SK-N-SH (cell line): Measurements from ENCODE around the gene CLPSL2. TPM values are rescaled to one million over a fixed set of nuclear protein-coding genes. Genes with fewer than 3 reads are reported as not detected.

Experiments
- CTCF ChIA-PET: fragments of 300-600, 350-600 bp; formaldehyde crosslinking; extraction: SDS; loops from one replicate; lab custom pipeline; 2021; lab: Yijun Ruan, JAX
- POLR2A ChIA-PET: fragments of 350-600 bp; sonication (Branson Sonifier 250); formaldehyde crosslinking; extraction: SDS; loops from one replicate; lab custom pipeline; 2020; ENCODE audit warnings: antibody characterized with exemption, inconsistent platforms; lab: Yijun Ruan, JAX
- DNase-seq: peaks from one replicate; pipeline ENCODE4 v3.0.0; 2012
- H2AFZ ChIP-seq: fragments of 200-600 bp; sonication (generic); 2 replicates; pipeline ENCODE4 v1.8.1; 2016; ENCODE audit warnings: antibody characterized with exemption, mild to moderate bottlenecking, low read depth
- H3F3A ChIP-seq: fragments of 200-600 bp; sonication (generic); replicated peaks from 2 replicates; pipeline ENCODE3; 2016; ENCODE audit warnings: antibody characterized with exemption, mild to moderate bottlenecking; ENCODE audit not compliant: insufficient read depth
- H3K27ac ChIP-seq, 2 experiments: fragments of 200-500 bp in 1 of 2; fragments of 200-600 bp in 1 of 2; sonication (Bioruptor generic) in 1 of 2; sonication (generic), shearing (Covaris generic) in 1 of 2; 2 replicates each; pipeline versions ENCODE4 v1.5.1 to v1.6.1; 2014 to 2016; ENCODE audit warnings: low read depth in 2 of 2, inconsistent platforms in 1 of 2, low read length in 1 of 2, mild to moderate bottlenecking in 1 of 2, mixed read lengths in 1 of 2
- H3K27me3 ChIP-seq: fragments of 200-600 bp; sonication (generic), shearing (Covaris generic); 2 replicates; pipeline ENCODE4 v1.6.1; 2016; ENCODE audit warnings: mixed run types; ENCODE audit not compliant: insufficient read depth
- H3K36me3 ChIP-seq, 2 experiments: fragments of 200-500 bp in 1 of 2; fragments of 200-600 bp in 1 of 2; sonication (Bioruptor generic) in 1 of 2; sonication (generic) in 1 of 2; replicated peaks in 1 of 2; 2 replicates each; pipeline versions ENCODE3 to v1.5.1; 2014 to 2016; ENCODE audit warnings: low read length in 1 of 2, mild to moderate bottlenecking in 1 of 2; ENCODE audit not compliant: insufficient read depth in 2 of 2, control insufficient read depth in 1 of 2
- H3K4me1 ChIP-seq, 2 experiments: fragments of 200-500 bp in 1 of 2; fragments of 200-600 bp in 1 of 2; sonication (Bioruptor generic) in 1 of 2; sonication (generic), shearing (Covaris generic) in 1 of 2; 2 replicates each; pipeline versions ENCODE4 v1.5.1 to v1.6.1; 2014 to 2016; ENCODE audit warnings: low read depth in 1 of 2, low read length in 1 of 2, mixed run types in 1 of 2; ENCODE audit not compliant: insufficient read depth in 2 of 2, control insufficient read depth in 1 of 2
- H3K4me2 ChIP-seq: fragments of 200-600 bp; sonication (generic), shearing (Covaris generic); 2 replicates; pipeline ENCODE4 v1.6.1; 2017; ENCODE audit warnings: mixed run types
- H3K4me3 ChIP-seq, 2 experiments: fragments of 200-500 bp in 1 of 2; fragments of 200-600 bp in 1 of 2; sonication (Bioruptor generic) in 1 of 2; sonication (generic), shearing (Covaris generic) in 1 of 2; 2 replicates each; pipeline versions ENCODE4 v1.5.1 to v1.8.1; 2014 to 2016; ENCODE audit warnings: low read depth in 2 of 2, inconsistent platforms in 1 of 2, low read length in 1 of 2, mild to moderate bottlenecking in 1 of 2, mixed read lengths in 1 of 2, moderate library complexity in 1 of 2
- H3K79me2 ChIP-seq: fragments of 200-600 bp; sonication (generic); 2 replicates; pipeline ENCODE4 v1.8.1; 2017; ENCODE audit warnings: mild to moderate bottlenecking; ENCODE audit not compliant: insufficient read depth
- H3K9ac ChIP-seq: fragments of 200-600 bp; sonication (generic); 2 replicates; pipeline ENCODE4 v1.6.1; 2017; ENCODE audit warnings: mixed run types
- H3K9me2 ChIP-seq: fragments of 200-600 bp; sonication (generic); 2 replicates; pipeline ENCODE4 v1.6.1; 2017; ENCODE audit warnings: mixed run types
- H3K9me3 ChIP-seq: fragments of 200-600 bp; sonication (generic); 2 replicates; pipeline ENCODE4 v1.6.1; 2017; ENCODE audit warnings: mixed run types, mild to moderate bottlenecking, moderate library complexity
- H4K20me1 ChIP-seq: fragments of 200-600 bp; sonication (generic); 2 replicates; pipeline ENCODE4 v1.6.1; 2017; ENCODE audit warnings: mild to moderate bottlenecking, mixed run types; ENCODE audit not compliant: insufficient read depth
- CHD2 ChIP-seq: fragments of 150-350 bp; IDR thresholded peaks from 2 replicates; pipeline ENCODE4 v1.6.1; 2018; ENCODE audit warnings: low read length; ENCODE audit not compliant: partially characterized antibody
- EZH2phosphoT487 ChIP-seq: fragments of 200-600 bp; sonication (generic); IDR thresholded peaks from 2 replicates; pipeline ENCODE4 v1.6.1; 2017; ENCODE audit warnings: low read depth, mixed run types, mild to moderate bottlenecking, antibody characterized with exemption, moderate library complexity, borderline replicate concordance
- FOXM1 ChIP-seq: IDR thresholded peaks from 2 replicates; pipeline ENCODE4 v1.4.0; 2012; ENCODE audit warnings: low read depth, mild to moderate bottlenecking
- GABPA ChIP-seq: IDR thresholded peaks from 2 replicates; pipeline ENCODE4 v1.4.0; 2012; ENCODE audit warnings: low read depth, mild to moderate bottlenecking
- MEF2A ChIP-seq: IDR thresholded peaks from 2 replicates; pipeline ENCODE4 v1.4.0; 2012; ENCODE audit warnings: low read depth, borderline replicate concordance
- MXI1 ChIP-seq: IDR thresholded peaks from 2 replicates; pipeline ENCODE4 v1.6.1; 2012; ENCODE audit warnings: mild to moderate bottlenecking, low read depth, low read length, improper control_type of control experiment
- NRF1 ChIP-seq: IDR thresholded peaks from 2 replicates; pipeline ENCODE4 v1.6.1; 2012; ENCODE audit warnings: low read depth, mild to moderate bottlenecking, low read length
- POLR2AphosphoS5 ChIP-seq: IDR thresholded peaks from 2 replicates; pipeline ENCODE4 v1.6.1; 2012; ENCODE audit warnings: low read depth, low read length
- RFX5 ChIP-seq: IDR thresholded peaks from 2 replicates; pipeline ENCODE4 v1.6.1; 2012; ENCODE audit warnings: mild to moderate bottlenecking, improper control_type of control experiment, low read length
- RXRA ChIP-seq: IDR thresholded peaks from 2 replicates; pipeline ENCODE4 v1.4.0; 2012; ENCODE audit warnings: low read depth, mild to moderate bottlenecking, borderline replicate concordance
- SMC3 ChIP-seq: IDR thresholded peaks from 2 replicates; pipeline ENCODE4 v1.6.1; 2012; ENCODE audit warnings: low read depth, low read length, improper control_type of control experiment
- TCF12 ChIP-seq: IDR thresholded peaks from 2 replicates; pipeline ENCODE4 v1.4.0; 2012
- USF1 ChIP-seq: IDR thresholded peaks from 2 replicates; pipeline ENCODE4 v1.4.0; 2012; ENCODE audit warnings: low read depth, borderline replicate concordance
- WGBS: methylation state at CpG from one replicate; pipeline ENCODE4 v1.1.6; 2017; ENCODE audit warnings: low lambda C conversion rate; 5-methylcytosine and 5-hydroxymethylcytosine counted together
- polyA plus RNA-seq, 3 experiments: library from polyadenylated mRNA; depleted of rRNA; stranded (reverse); fragments of >200 nt; gene quantifications; 2 replicates each; pipeline ENCODE4 v1.2.3, GENCODE V29; 2012
- TF ChIP-seq, protein P1 (sequence below): IDR thresholded peaks from 2 replicates; pipeline ENCODE4 v1.4.0; 2012; ENCODE audit warnings: low read depth
- TF ChIP-seq, protein P2 (sequence below): IDR thresholded peaks from 2 replicates; pipeline ENCODE4; 2012
- TF ChIP-seq, protein P3 (sequence below): IDR thresholded peaks from 2 replicates; pipeline ENCODE4 v1.6.1; 2012; ENCODE audit warnings: mild to moderate bottlenecking, low read depth, low read length, moderate library complexity
- TF ChIP-seq, protein P4 (sequence below): fragments of 200-600 bp; sonication (generic); IDR thresholded peaks from 2 replicates; pipeline ENCODE4 v1.6.1; 2017; ENCODE audit warnings: antibody characterized with exemption, mild to moderate bottlenecking, moderate library complexity

Gene CLPSL2
- polyA plus RNA-seq, 1 of the 3 experiments (the other 2 are of a cell fraction), result not detected

DNA sequence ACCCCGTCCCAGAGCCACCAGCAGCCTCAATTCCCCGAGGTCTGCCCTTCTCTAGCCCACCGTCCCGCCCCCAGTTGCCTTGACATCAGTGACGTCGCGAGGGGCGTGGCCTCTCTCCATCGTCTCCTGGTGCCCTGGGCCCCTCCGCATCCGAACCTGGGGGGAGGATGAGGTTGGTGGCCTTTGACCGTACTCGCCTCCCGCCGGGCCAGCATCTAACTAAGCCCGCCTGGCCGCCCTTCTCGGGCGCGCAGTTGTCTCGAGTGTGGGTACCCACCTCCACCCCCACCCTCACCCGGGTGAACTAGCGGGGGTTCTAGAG is 45.0 kb upstream of the CLPSL2 start:
- Histone ChIP-seq H3K79me2 (no peaks in the 10 kb centered on the region), H3K27ac (peak overlapping the region; percentile 92 to 98), H4K20me1 (no peaks in the 10 kb centered on the region), H3K4me1 (peaks cover 5 to 38% of the 10 kb centered on the region in 2 experiments; a peak in 2 of 4 replicates), H3K9me3 (no peaks in the 10 kb centered on the region), H3K27me3 (no peaks in the 10 kb centered on the region), H2AFZ (peak overlapping the region; percentile 81), H3K9me2 (no peaks in the 10 kb centered on the region), H3K9ac (peak overlapping the region; percentile 93), H3K4me2 (peak overlapping the region; percentile 99), H3K4me3 (peak overlapping the region; percentile 76 to 89), H3K36me3 (no peaks in the 10 kb centered on the region), H3F3A (no peaks in the 10 kb centered on the region)
- DNase-seq, result peak; percentile 95
- TF ChIP-seq POLR2AphosphoS5, result peak; percentile 64; the same call in 1 of the 2 replicates
- TF ChIP-seq MXI1, result peak; percentile 46; the same call in 1 of the 2 replicates
- TF ChIP-seq RFX5, result no peak
- POLR2A ChIA-PET, result no interaction called here
- CTCF ChIA-PET, result interaction anchor here (1.8 to 11.0 kb wide), 2 partner anchors 144 to 208 kb away, joined by 10 to 271 read pairs; no protein-coding TSS in a partner anchor
- WGBS, result 0% methylated on average over 3 of the region's 23 CpGs

DNA sequence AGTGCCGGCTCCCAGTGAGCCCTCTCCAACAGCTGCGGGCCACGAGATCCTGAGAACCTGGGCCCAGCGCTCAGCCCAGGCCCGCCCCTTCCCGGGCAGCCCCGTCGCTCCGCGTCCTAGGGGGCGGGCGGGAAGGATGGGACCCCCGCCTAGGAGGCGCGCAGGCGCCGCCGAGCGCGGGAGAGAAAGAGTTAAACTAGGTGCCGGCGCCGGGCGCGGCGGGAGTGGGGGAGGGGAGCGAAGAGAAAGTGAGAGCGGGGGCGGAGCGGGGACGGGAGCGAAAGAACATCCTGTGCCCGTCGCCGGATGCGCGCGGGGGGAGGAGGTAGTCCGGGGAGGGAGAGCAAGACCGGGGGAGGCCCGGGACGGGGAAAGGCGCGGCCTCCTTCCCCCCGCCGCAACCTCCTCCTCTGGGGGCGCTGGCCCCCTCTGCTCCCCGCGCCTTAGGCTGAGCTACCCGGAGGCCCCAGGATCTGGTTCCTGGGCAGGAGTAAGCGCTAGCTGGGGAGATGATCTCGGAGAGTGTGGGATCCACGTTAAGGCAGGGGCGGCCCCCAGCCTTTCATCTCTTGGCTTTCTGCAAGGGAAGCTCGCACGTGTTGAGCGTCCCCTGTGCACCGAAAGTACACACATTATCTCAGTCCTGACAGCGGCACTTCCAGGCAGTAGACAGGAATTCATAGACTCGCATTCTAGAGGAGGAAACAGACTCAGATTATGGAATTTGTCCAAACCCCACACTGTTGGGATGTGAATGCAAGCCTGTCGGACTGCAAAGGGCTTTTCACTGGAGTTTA is 44.5 kb upstream of the CLPSL2 start:
- ChIA-PET POLR2A (interaction anchor here (0.6 to 1.1 kb wide), 2 partner anchors 58 to 388 kb away, joined by 3 to 4 read pairs; no protein-coding TSS in a partner anchor), CTCF (interaction anchor here (1.2 to 11.0 kb wide), 3 partner anchors 95 to 208 kb away, joined by 3 to 271 read pairs (median 10); no protein-coding TSS in a partner anchor)
- Histone ChIP-seq H3K9me2 (no peaks in the 10 kb centered on the region), H3K36me3 (no peaks in the 10 kb centered on the region), H3K9ac (peak overlapping the region; percentile 93), H3K4me1 (peaks cover 5 to 34% of the 10 kb centered on the region in 2 experiments; a peak in 2 of 4 replicates), H3K4me2 (peak overlapping the region; percentile 99), H3K9me3 (no peaks in the 10 kb centered on the region), H2AFZ (peak overlapping the region; percentile 81), H3K79me2 (no peaks in the 10 kb centered on the region), H3F3A (no peaks in the 10 kb centered on the region), H4K20me1 (no peaks in the 10 kb centered on the region), H3K27me3 (no peaks in the 10 kb centered on the region), H3K4me3 (peak overlapping the region; percentile 76 to 89), H3K27ac (peak overlapping the region; percentile 92 to 98)
- DNase-seq, result peak; percentile 91
- WGBS, result 4% methylated on average over 42 of the region's 61 CpGs
- TF ChIP-seq, protein P1, sequence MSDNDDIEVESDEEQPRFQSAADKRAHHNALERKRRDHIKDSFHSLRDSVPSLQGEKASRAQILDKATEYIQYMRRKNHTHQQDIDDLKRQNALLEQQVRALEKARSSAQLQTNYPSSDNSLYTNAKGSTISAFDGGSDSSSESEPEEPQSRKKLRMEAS, result peak; percentile 85
- TF ChIP-seq FOXM1, result peak; percentile 31; the same call in 1 of the 2 replicates
- peak; percentile 54 for TF ChIP-seq GABPA
- TF ChIP-seq MXI1, result peak; percentile 97
- TF ChIP-seq POLR2AphosphoS5, result peak; percentile 39
- TF ChIP-seq, protein P2, sequence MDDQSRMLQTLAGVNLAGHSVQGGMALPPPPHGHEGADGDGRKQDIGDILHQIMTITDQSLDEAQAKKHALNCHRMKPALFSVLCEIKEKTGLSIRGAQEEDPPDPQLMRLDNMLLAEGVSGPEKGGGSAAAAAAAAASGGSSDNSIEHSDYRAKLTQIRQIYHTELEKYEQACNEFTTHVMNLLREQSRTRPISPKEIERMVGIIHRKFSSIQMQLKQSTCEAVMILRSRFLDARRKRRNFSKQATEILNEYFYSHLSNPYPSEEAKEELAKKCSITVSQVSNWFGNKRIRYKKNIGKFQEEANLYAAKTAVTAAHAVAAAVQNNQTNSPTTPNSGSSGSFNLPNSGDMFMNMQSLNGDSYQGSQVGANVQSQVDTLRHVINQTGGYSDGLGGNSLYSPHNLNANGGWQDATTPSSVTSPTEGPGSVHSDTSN, result peak; percentile 34
- TF ChIP-seq, protein P3, sequence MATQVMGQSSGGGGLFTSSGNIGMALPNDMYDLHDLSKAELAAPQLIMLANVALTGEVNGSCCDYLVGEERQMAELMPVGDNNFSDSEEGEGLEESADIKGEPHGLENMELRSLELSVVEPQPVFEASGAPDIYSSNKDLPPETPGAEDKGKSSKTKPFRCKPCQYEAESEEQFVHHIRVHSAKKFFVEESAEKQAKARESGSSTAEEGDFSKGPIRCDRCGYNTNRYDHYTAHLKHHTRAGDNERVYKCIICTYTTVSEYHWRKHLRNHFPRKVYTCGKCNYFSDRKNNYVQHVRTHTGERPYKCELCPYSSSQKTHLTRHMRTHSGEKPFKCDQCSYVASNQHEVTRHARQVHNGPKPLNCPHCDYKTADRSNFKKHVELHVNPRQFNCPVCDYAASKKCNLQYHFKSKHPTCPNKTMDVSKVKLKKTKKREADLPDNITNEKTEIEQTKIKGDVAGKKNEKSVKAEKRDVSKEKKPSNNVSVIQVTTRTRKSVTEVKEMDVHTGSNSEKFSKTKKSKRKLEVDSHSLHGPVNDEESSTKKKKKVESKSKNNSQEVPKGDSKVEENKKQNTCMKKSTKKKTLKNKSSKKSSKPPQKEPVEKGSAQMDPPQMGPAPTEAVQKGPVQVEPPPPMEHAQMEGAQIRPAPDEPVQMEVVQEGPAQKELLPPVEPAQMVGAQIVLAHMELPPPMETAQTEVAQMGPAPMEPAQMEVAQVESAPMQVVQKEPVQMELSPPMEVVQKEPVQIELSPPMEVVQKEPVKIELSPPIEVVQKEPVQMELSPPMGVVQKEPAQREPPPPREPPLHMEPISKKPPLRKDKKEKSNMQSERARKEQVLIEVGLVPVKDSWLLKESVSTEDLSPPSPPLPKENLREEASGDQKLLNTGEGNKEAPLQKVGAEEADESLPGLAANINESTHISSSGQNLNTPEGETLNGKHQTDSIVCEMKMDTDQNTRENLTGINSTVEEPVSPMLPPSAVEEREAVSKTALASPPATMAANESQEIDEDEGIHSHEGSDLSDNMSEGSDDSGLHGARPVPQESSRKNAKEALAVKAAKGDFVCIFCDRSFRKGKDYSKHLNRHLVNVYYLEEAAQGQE, result no peak
- 0 out of 2 replicates have a peak, but pooled peaks have one; percentile 31 for TF ChIP-seq NRF1
- TF ChIP-seq EZH2phosphoT487, result no peak
- TF ChIP-seq, protein P4, sequence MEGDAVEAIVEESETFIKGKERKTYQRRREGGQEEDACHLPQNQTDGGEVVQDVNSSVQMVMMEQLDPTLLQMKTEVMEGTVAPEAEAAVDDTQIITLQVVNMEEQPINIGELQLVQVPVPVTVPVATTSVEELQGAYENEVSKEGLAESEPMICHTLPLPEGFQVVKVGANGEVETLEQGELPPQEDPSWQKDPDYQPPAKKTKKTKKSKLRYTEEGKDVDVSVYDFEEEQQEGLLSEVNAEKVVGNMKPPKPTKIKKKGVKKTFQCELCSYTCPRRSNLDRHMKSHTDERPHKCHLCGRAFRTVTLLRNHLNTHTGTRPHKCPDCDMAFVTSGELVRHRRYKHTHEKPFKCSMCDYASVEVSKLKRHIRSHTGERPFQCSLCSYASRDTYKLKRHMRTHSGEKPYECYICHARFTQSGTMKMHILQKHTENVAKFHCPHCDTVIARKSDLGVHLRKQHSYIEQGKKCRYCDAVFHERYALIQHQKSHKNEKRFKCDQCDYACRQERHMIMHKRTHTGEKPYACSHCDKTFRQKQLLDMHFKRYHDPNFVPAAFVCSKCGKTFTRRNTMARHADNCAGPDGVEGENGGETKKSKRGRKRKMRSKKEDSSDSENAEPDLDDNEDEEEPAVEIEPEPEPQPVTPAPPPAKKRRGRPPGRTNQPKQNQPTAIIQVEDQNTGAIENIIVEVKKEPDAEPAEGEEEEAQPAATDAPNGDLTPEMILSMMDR, result no peak
- peak; percentile 73 for TF ChIP-seq CHD2
- peak; percentile 31; the same call in 1 of the 2 replicates for TF ChIP-seq TCF12
- peak; percentile 65; the same call in 1 of the 2 replicates for TF ChIP-seq RXRA
- TF ChIP-seq SMC3, result peak; percentile 6; the same call in 1 of the 2 replicates
- TF ChIP-seq USF1, result no peak
- TF ChIP-seq MEF2A, result no peak
